Measurements from ENCODE around the gene CLPTM1L. TPM values are rescaled to one million over a fixed set of nuclear protein-coding genes. Genes with fewer than 3 reads are reported as not detected.
"Not testable (repeated sequence)": the region's sequence is repeated elsewhere in the genome, so short reads cannot be mapped to it uniquely, and the experiment has no call there.

Gene CLPTM1L
- total and polyA plus RNA-seq, 12 donors, result 40.7 to 96.5 (median 83.2) TPM

DNA sequence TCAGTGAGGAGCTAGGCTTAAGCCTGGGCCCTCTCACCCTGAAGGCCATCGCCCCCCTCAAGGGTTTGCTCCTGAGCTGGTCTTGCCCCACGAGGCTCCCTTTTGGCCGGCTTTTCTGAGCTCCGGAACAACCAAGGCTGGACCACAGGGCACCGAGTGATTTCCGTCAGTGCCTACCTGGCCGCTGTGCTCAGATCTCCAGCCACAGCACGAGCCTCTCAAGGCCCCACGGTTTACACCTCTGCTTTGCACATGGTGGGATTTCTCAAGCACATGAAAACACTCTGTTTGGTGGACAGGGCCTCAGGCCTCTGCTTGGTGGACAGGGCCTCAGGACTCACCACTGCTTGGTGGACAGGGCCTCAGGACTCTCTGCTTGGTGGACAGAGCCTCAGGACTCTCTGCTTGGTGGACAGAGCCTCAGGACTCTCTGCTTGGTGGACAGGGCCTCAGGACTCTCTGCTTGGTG, 15.8 kb downstream of the CLPTM1L start:
- no peak for TF ChIP-seq POLR2A (IDR thresholded peaks at IDR 0.05)
- TF ChIP-seq, protein P1, sequence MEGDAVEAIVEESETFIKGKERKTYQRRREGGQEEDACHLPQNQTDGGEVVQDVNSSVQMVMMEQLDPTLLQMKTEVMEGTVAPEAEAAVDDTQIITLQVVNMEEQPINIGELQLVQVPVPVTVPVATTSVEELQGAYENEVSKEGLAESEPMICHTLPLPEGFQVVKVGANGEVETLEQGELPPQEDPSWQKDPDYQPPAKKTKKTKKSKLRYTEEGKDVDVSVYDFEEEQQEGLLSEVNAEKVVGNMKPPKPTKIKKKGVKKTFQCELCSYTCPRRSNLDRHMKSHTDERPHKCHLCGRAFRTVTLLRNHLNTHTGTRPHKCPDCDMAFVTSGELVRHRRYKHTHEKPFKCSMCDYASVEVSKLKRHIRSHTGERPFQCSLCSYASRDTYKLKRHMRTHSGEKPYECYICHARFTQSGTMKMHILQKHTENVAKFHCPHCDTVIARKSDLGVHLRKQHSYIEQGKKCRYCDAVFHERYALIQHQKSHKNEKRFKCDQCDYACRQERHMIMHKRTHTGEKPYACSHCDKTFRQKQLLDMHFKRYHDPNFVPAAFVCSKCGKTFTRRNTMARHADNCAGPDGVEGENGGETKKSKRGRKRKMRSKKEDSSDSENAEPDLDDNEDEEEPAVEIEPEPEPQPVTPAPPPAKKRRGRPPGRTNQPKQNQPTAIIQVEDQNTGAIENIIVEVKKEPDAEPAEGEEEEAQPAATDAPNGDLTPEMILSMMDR (IDR thresholded peaks at IDR 0.05), result no peak
- intact Hi-C loops (cut with DNase I), result no loop called here
- peaks cover 0 to 51% of the 10 kb centered on the region in 2 donors for H3K36me3 ChIP-seq (replicated peaks in 1 of 2)
- H3K4me3 ChIP-seq, result no peak overlapping the region
- H3K4me1 ChIP-seq (replicated peaks in 1 of 2), result no peaks in the 10 kb centered on the region
- no peaks in the 10 kb centered on the region for H3K9me3 ChIP-seq (replicated peaks in 1 of 3)
- DNase-seq, result no peak
- WGBS, 4 donors, result 95 to 99% (median 97%) methylated on average over 8 to 9 of the region's 9 CpGs
- no peaks in the 10 kb centered on the region for H3K27me3 ChIP-seq
- H3K27ac ChIP-seq, result no peak overlapping the region

DNA sequence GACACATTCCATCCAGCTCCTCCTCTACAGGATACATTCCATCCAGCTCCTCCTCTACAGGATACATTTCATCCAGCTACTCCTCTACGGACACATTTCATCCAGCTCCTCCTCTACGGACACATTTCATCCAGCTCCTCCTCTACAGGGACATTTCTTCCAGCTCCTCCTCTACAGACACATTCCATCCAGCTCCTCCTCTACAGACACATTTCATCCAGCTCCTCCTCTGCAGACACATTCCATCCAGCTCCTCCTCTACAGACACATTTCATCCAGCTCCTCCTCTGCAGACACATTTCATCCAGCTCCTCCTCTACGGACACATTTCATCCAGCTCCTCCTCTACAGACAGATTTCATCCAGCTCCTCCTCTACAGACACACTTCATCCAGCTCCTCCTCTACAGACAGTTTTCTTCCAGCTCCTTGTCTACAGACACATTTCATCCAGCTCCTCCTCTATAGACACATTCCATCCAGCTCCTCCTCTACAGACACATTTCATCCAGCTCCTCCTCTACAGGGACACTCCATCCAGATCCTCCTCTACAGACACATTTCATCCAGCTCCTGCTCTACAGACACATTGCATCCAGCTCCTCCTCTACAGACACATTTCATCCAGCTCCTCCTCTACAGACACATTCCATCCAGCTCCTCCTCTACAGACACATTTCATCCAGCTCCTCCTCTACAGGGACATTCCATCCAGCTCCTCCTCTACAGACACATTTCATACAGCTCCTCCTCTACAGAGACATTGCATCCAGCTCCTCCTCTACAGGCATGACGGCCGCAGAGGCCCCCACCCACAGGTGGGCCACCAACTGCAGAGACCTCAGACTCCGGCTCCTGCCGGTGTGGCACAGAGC, 16.4 kb downstream of the CLPTM1L start:
- DNase-seq; H3K27me3 ChIP-seq; H3K4me3 ChIP-seq; H3K9me3 ChIP-seq (replicated peaks in 1 of 3); intact Hi-C loops (cut with DNase I); H3K4me1 ChIP-seq (replicated peaks in 1 of 2): not testable (repeated sequence)
- peak overlapping the region in 1 of 5 donors; percentile 58 for H3K27ac ChIP-seq
- WGBS, 4 donors, result 84 to 94% (median 88%) methylated on average over 7 of the region's 7 CpGs
- H3K36me3 ChIP-seq (replicated peaks in 1 of 2), result peaks cover 0 to 51% of the 10 kb centered on the region in 2 donors

DNA sequence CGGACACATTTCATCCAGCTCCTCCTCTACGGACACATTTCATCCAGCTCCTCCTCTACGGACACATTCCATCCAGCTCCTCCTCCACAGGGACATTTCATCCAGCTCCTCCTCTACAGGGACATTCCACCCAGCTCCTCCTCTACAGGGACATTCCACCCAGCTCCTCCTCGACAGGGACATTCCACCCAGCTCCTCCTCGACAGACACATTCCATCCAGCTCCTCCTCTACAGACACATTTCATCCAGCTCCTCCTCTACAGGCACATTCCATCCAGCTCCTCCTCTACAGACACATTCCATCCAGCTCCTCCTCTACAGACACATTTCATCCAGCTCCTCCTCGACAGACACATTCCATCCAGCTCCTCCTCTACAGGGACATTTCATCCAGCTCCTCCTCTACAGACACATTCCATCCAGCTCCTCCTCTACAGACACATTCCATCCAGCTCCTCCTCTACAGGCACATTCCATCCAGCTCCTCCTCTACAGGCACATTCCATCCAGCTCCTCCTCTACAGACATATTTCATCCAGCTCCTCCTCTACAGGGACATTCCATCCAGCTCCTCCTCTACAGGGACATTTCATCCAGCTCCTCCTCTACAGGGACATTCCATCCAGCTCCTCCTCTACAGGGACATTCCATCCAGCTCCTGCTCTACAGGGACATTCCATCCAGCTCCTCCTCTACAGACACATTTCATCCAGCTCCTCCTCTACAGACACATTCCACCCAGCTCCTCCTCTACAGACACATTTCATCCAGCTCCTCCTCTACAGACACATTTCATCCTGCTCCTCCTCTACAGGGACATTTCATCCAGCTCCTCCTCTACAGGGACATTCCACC, 17.8 kb downstream of the CLPTM1L start:
- peaks cover 0 to 55% of the 10 kb centered on the region in 2 donors for H3K36me3 ChIP-seq (replicated peaks in 1 of 2)
- 55 to 79% (median 70%) methylated on average over 6 of the region's 6 CpGs for WGBS, 4 donors

DNA sequence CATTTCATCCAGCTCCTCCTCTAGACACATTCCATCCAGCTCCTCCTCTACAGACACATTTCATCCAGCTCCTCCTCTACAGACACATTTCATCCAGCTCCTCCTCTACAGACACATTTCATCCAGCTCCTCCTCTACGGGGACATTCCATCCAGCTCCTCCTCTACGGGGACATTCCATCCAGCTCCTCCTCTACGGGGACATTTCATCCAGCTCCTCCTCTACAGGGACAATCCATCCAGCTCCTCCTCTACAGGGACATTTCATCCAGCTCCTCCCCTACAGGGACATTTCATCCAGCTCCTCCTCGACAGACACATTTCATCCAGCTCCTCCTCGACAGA, 18.4 kb downstream of the CLPTM1L start:
- intact Hi-C loops (cut with DNase I); H3K9me3 ChIP-seq (replicated peaks in 1 of 3); H3K4me1 ChIP-seq (replicated peaks in 1 of 2); H3K4me3 ChIP-seq; H3K27me3 ChIP-seq: not testable (repeated sequence)
- peak in 2 of 7 donors; percentile 11 to 39 for DNase-seq
- WGBS, 4 donors, result 71 to 86% (median 84%) methylated on average over 5 of the region's 5 CpGs
- peaks cover 0 to 55% of the 10 kb centered on the region in 2 donors for H3K36me3 ChIP-seq (replicated peaks in 1 of 2)
- H3K27ac ChIP-seq, result peak overlapping the region in 1 of 5 donors; percentile 46

More for the DNA sequence above, 17.8 kb downstream of the CLPTM1L start:
- intact Hi-C loops (cut with DNase I); H3K27me3 ChIP-seq; H3K4me3 ChIP-seq; H3K4me1 ChIP-seq (replicated peaks in 1 of 2); H3K9me3 ChIP-seq (replicated peaks in 1 of 3): not testable (repeated sequence)
- peak in 3 of 7 donors; percentile 15 to 33 (median 22) for DNase-seq
- peak overlapping the region in 1 of 5 donors; percentile 46 for H3K27ac ChIP-seq

DNA sequence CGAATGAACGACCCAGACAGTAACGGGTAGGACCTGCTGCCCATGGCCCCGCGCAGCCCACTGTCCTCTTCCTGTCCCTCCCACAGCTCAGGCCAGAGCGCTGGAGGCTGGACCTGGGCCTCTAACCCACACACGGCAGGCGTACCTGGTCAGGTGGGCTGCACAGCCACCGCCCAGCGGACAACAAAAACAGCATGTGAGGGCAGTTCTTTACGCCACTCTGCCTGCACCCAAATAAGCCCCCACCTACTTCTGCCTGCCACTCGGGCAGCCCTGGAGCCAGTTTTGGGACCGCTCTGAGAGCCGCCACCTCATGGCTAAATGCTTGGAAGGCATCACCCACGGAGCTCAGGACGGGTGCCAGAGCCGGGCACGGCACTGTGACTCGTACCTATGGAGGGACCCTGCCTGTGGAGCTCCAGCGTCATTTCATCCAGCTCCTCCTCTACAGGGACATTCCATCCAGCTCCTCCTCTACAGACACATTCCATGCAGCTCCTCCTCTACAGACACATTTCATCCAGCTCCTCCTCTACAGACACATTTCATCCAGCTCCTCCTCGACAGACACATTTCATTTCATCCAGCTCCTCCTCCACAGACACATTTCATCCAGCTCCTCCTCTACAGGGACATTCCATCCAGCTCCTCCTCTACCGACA, 18.9 kb downstream of the CLPTM1L start:
- H3K4me1 ChIP-seq (replicated peaks in 1 of 2), result no peaks in the 10 kb centered on the region
- H3K36me3 ChIP-seq (replicated peaks in 1 of 2), result peaks cover 0 to 55% of the 10 kb centered on the region in 2 donors
- peak in 2 of 7 donors; percentile 21 to 39 for DNase-seq
- H3K9me3 ChIP-seq (replicated peaks in 1 of 3), result no peaks in the 10 kb centered on the region
- TF ChIP-seq, protein P1 (IDR thresholded peaks at IDR 0.05), result no peak
- no peak for TF ChIP-seq POLR2A (IDR thresholded peaks at IDR 0.05)
- H3K27me3 ChIP-seq, result no peaks in the 10 kb centered on the region
- H3K27ac ChIP-seq, result peak overlapping the region in 1 of 5 donors; percentile 46
- intact Hi-C loops (cut with DNase I), result no loop called here
- no peak overlapping the region for H3K4me3 ChIP-seq
- WGBS, 4 donors, result 84 to 88% (median 85%) methylated on average over 18 to 22 of the region's 22 CpGs

Data from adrenal gland (tissue), 12 donors.